ENCODE results near the gene SUN3. TPM values are rescaled to one million over a fixed set of nuclear protein-coding genes. Genes with fewer than 3 reads are reported as not detected.

The SUN3 gene
- total RNA-seq, 2 donors from 2014 or later: not detected

DNA sequence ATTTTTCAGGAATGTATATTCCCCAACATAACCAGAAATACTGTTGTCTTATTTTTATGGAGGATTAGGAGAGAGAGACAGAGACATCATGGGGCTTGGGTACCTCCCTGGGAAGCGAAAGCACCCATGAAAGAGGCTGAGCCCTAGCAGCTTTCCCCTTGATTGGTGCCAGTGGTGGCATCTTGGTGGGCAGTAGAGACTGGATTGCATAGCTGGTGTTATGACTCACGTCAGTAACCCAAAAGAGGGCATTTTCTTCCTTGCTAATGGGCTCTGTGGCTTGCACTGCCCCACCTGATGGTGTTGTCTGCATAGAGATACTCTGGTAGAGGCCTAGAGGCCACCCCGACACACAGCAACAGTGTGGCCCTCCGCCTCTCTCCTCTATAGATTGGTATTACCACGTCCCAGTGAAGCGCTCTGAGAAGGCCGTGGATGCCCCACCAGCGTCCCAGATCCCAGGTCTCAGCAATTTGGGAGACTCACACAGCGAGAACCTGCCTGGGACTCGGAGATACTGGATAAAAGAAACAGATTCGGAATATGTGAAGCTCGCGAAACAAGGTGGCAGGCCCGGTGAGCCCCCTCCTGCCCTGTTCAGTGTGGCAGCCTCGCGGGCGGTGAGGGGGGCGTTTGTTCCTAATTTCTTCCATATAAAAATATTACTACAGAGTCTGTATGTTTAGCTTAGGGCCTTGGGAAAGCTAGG, 12.2 kb upstream of the SUN3 start:
- DNase-seq (ENCODE audit: low spot score): no peak
- TF ChIP-seq, protein P1, sequence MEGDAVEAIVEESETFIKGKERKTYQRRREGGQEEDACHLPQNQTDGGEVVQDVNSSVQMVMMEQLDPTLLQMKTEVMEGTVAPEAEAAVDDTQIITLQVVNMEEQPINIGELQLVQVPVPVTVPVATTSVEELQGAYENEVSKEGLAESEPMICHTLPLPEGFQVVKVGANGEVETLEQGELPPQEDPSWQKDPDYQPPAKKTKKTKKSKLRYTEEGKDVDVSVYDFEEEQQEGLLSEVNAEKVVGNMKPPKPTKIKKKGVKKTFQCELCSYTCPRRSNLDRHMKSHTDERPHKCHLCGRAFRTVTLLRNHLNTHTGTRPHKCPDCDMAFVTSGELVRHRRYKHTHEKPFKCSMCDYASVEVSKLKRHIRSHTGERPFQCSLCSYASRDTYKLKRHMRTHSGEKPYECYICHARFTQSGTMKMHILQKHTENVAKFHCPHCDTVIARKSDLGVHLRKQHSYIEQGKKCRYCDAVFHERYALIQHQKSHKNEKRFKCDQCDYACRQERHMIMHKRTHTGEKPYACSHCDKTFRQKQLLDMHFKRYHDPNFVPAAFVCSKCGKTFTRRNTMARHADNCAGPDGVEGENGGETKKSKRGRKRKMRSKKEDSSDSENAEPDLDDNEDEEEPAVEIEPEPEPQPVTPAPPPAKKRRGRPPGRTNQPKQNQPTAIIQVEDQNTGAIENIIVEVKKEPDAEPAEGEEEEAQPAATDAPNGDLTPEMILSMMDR (IDR thresholded peaks at IDR 0.05): no peak
- H3K27me3 ChIP-seq: no peaks in the 10 kb centered on the region
- H3K4me1 ChIP-seq: peaks cover 0 to 3% of the 10 kb centered on the region in 2 donors
- no peaks in the 10 kb centered on the region for H3K36me3 ChIP-seq
- no peak overlapping the region for H3K27ac ChIP-seq
- no peak overlapping the region for H3K4me3 ChIP-seq
- H3K9me3 ChIP-seq: no peaks in the 10 kb centered on the region

DNA sequence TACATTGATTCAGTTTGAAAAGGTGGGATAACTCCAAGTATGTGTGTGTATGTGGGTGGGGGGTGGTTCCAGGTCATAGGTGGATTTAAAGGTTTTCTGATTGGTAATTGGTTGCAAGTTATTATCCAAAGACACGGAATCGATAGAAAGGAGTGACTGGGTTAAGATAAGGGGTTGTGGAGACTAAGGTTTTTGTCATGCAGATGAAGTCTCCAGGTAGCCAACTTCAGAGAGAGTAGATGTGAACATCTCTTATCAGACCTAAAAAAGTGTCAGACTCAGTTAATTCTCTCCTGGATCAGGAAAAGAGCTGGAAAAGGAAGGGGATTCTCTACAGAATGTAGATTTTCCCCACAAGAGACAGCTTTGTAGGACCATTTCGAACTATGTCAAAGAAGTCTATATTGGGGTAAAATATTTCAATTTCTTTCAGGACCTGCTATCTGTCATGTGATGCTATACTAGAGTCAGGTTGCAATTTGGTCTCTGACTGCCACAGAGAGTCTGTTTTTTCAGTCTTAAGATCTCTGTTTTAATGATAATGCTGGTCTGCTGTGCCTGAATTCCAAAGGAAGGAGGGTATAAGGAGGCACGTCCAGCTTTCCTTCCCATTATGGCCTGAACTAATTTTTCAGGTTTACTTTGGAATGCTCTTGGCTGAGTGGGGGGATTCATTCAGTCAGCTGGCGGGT, 10.1 kb upstream of the SUN3 start:
- no peak overlapping the region for H3K4me3 ChIP-seq
- H3K4me1 ChIP-seq: peaks cover 0 to 14% of the 10 kb centered on the region in 2 donors
- H3K9me3 ChIP-seq: no peaks in the 10 kb centered on the region
- TF ChIP-seq, protein P1 (IDR thresholded peaks at IDR 0.05): no peak
- no peaks in the 10 kb centered on the region for H3K36me3 ChIP-seq
- H3K27me3 ChIP-seq: no peaks in the 10 kb centered on the region
- H3K27ac ChIP-seq: no peak overlapping the region
- no peak for DNase-seq (ENCODE audit: low spot score)

DNA sequence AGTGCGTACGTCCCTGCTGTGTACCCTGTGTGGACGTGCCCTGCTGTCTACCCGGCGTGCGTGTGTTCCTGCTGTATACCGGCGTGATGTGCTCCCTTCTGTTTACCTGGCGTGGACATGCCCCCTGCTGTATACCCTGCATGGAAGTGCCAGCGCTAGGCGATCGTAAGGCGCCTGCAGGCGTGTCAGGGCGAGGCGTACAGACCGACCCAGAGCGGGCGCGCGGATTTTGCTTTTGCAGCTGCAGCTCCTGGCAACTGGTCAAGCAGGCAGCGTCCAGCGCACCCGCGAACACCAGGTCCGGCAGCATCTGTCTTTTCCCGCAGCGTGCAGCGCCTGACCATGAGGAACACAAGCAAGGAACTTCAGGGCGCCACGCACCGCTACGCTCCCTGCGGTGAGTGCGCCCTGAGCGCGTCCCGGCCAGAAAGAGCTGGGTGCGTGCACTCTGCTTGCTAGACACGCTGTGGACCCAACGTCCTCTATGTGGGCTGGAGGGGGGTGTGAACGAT, 7.1 kb upstream of the SUN3 start:
- Histone ChIP-seq H3K36me3 (no peaks in the 10 kb centered on the region), H3K4me1 (peaks cover 0 to 14% of the 10 kb centered on the region in 2 donors), H3K27ac (no peak overlapping the region), H3K4me3 (peak overlapping the region; percentile 40 to 62), H3K27me3 (no peaks in the 10 kb centered on the region), H3K9me3 (no peaks in the 10 kb centered on the region)
- TF ChIP-seq, protein P1 (IDR thresholded peaks at IDR 0.05): no peak
- no peak for DNase-seq (ENCODE audit: low spot score)

DNA sequence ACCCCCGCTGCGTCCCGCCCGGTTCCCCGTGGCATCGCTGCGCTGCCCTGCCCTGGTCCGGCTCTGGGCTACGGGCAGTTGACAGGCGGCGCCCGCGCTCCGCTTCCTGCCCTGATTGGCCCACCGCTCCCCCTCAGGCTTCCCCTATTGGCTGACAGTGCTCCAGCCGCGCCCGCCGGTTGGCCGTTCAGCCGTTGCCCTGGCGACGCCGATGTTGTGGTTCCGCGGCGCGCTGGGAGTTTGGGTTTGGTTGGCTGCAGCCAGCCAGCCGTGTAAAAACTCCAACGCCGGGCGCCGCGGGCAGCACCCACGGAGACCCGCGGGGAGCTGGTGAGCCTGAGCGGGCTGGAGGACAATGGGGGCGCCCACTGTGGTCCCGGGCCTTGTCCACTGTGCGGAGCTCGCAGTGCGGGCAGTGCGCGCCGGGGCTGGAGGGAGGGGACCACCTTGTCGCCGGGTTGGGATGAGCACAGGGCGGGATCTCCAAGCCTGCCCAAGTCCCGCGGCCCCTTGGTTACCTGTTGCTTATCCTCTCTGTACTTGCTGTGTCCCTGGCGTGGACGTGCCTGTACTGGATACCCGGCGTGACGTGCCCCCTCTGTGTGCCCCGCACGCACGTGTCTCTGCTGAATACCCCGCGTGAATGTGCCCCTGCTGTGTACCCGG, 6.5 kb upstream of the SUN3 start, which contains the start of gene C7orf57:
Gene C7orf57, plus strand, starts transcription at position 243 of the 666 bp plus-strand sequence. CDS start 766 bp downstream, outside the sequence.
- peaks cover 0 to 14% of the 10 kb centered on the region in 2 donors for H3K4me1 ChIP-seq
- H3K27ac ChIP-seq: no peak within 1 kb of the TSS
- peak within 1 kb of the TSS; percentile 40 to 62 for H3K4me3 ChIP-seq
- no peaks in the 10 kb centered on the region for H3K27me3 ChIP-seq
- no peaks in the 10 kb centered on the region for H3K9me3 ChIP-seq
- TF ChIP-seq, protein P1 (IDR thresholded peaks at IDR 0.05): peak in 1 of 2 donors; percentile 50
- no peaks in the 10 kb centered on the region for H3K36me3 ChIP-seq
- DNase-seq (ENCODE audit: low spot score): peak; percentile 93

DNA sequence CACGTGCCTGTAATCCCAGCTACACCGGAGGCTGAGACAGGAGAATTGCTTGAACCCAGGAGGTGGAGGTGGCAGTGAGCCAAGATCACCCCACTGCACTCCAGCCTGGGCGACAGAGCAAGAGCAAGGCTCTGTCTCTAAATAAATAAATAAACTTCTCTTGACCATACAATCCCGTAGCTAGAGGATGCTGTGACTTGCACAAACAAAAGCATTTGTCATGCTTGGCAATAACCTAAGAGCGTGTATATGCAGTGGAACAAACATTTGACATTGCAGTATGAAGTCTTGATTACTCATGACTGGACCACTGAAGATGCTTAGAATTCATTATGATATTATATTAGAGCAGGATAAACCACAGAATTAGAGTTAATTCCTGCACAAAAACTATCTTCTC, 5.0 kb upstream of the SUN3 start:
- Histone ChIP-seq H3K4me3 (no peak overlapping the region), H3K36me3 (no peaks in the 10 kb centered on the region), H3K4me1 (peaks cover 0 to 14% of the 10 kb centered on the region in 2 donors), H3K27me3 (no peaks in the 10 kb centered on the region), H3K9me3 (no peaks in the 10 kb centered on the region), H3K27ac (no peak overlapping the region)
- DNase-seq (ENCODE audit: low spot score): no peak
- TF ChIP-seq, protein P1 (IDR thresholded peaks at IDR 0.05): no peak

Data from right atrium auricular region (tissue), 2 donors.